SK-N-SH (cell line): ENCODE data around the gene GNG12. TPM values are rescaled to one million over a fixed set of nuclear protein-coding genes. Genes with fewer than 3 reads are reported as not detected.
A peak's percentile ranks its signal among the peaks of the same experiment; 100 is the strongest.

Experiments used
- CTCF ChIA-PET: fragments of 300-600, 350-600 bp; formaldehyde crosslinking; extraction: SDS; loops from one replicate; lab custom pipeline; 2021; lab: Yijun Ruan, JAX
- POLR2A ChIA-PET: fragments of 350-600 bp; sonication (Branson Sonifier 250); formaldehyde crosslinking; extraction: SDS; loops from one replicate; lab custom pipeline; 2020; ENCODE audit warnings: antibody characterized with exemption, inconsistent platforms; lab: Yijun Ruan, JAX
- DNase-seq: peaks from one replicate; pipeline ENCODE4 v3.0.0; 2012
- H2AFZ ChIP-seq: fragments of 200-600 bp; sonication (generic); 2 replicates; pipeline ENCODE4 v1.8.1; 2016; ENCODE audit warnings: antibody characterized with exemption, mild to moderate bottlenecking, low read depth
- H3F3A ChIP-seq: fragments of 200-600 bp; sonication (generic); replicated peaks from 2 replicates; pipeline ENCODE3; 2016; ENCODE audit warnings: antibody characterized with exemption, mild to moderate bottlenecking; ENCODE audit not compliant: insufficient read depth
- H3K27ac ChIP-seq, 2 experiments: fragments of 200-500 bp in 1 of 2; fragments of 200-600 bp in 1 of 2; sonication (Bioruptor generic) in 1 of 2; sonication (generic), shearing (Covaris generic) in 1 of 2; 2 replicates each; pipeline versions ENCODE4 v1.5.1 to v1.6.1; 2014 to 2016; ENCODE audit warnings: low read depth in 2 of 2, inconsistent platforms in 1 of 2, low read length in 1 of 2, mild to moderate bottlenecking in 1 of 2, mixed read lengths in 1 of 2
- H3K27me3 ChIP-seq: fragments of 200-600 bp; sonication (generic), shearing (Covaris generic); 2 replicates; pipeline ENCODE4 v1.6.1; 2016; ENCODE audit warnings: mixed run types; ENCODE audit not compliant: insufficient read depth
- H3K36me3 ChIP-seq, 2 experiments: fragments of 200-500 bp in 1 of 2; fragments of 200-600 bp in 1 of 2; sonication (Bioruptor generic) in 1 of 2; sonication (generic) in 1 of 2; replicated peaks in 1 of 2; 2 replicates each; pipeline versions ENCODE3 to v1.5.1; 2014 to 2016; ENCODE audit warnings: low read length in 1 of 2, mild to moderate bottlenecking in 1 of 2; ENCODE audit not compliant: insufficient read depth in 2 of 2, control insufficient read depth in 1 of 2
- H3K4me1 ChIP-seq, 2 experiments: fragments of 200-500 bp in 1 of 2; fragments of 200-600 bp in 1 of 2; sonication (Bioruptor generic) in 1 of 2; sonication (generic), shearing (Covaris generic) in 1 of 2; 2 replicates each; pipeline versions ENCODE4 v1.5.1 to v1.6.1; 2014 to 2016; ENCODE audit warnings: low read depth in 1 of 2, low read length in 1 of 2, mixed run types in 1 of 2; ENCODE audit not compliant: insufficient read depth in 2 of 2, control insufficient read depth in 1 of 2
- H3K4me2 ChIP-seq: fragments of 200-600 bp; sonication (generic), shearing (Covaris generic); 2 replicates; pipeline ENCODE4 v1.6.1; 2017; ENCODE audit warnings: mixed run types
- H3K4me3 ChIP-seq, 2 experiments: fragments of 200-500 bp in 1 of 2; fragments of 200-600 bp in 1 of 2; sonication (Bioruptor generic) in 1 of 2; sonication (generic), shearing (Covaris generic) in 1 of 2; 2 replicates each; pipeline versions ENCODE4 v1.5.1 to v1.8.1; 2014 to 2016; ENCODE audit warnings: low read depth in 2 of 2, inconsistent platforms in 1 of 2, low read length in 1 of 2, mild to moderate bottlenecking in 1 of 2, mixed read lengths in 1 of 2, moderate library complexity in 1 of 2
- H3K79me2 ChIP-seq: fragments of 200-600 bp; sonication (generic); 2 replicates; pipeline ENCODE4 v1.8.1; 2017; ENCODE audit warnings: mild to moderate bottlenecking; ENCODE audit not compliant: insufficient read depth
- H3K9ac ChIP-seq: fragments of 200-600 bp; sonication (generic); 2 replicates; pipeline ENCODE4 v1.6.1; 2017; ENCODE audit warnings: mixed run types
- H3K9me2 ChIP-seq: fragments of 200-600 bp; sonication (generic); 2 replicates; pipeline ENCODE4 v1.6.1; 2017; ENCODE audit warnings: mixed run types
- H3K9me3 ChIP-seq: fragments of 200-600 bp; sonication (generic); 2 replicates; pipeline ENCODE4 v1.6.1; 2017; ENCODE audit warnings: mixed run types, mild to moderate bottlenecking, moderate library complexity
- H4K20me1 ChIP-seq: fragments of 200-600 bp; sonication (generic); 2 replicates; pipeline ENCODE4 v1.6.1; 2017; ENCODE audit warnings: mild to moderate bottlenecking, mixed run types; ENCODE audit not compliant: insufficient read depth
- EZH2phosphoT487 ChIP-seq: fragments of 200-600 bp; sonication (generic); IDR thresholded peaks from 2 replicates; pipeline ENCODE4 v1.6.1; 2017; ENCODE audit warnings: low read depth, mixed run types, mild to moderate bottlenecking, antibody characterized with exemption, moderate library complexity, borderline replicate concordance
- FOSL2 ChIP-seq: IDR thresholded peaks from 2 replicates; pipeline ENCODE4 v1.4.0; 2012; ENCODE audit warnings: low read depth, mild to moderate bottlenecking, moderate library complexity, borderline replicate concordance
- FOXJ3 ChIP-seq: sonication (generic); formaldehyde crosslinking; IDR thresholded peaks from 2 replicates; pipeline ENCODE4 v1.5.1; 2020; ENCODE audit warnings: mild to moderate bottlenecking, missing genetic modification reagents
- JUND ChIP-seq: IDR thresholded peaks from 2 replicates; pipeline ENCODE4 v1.4.0; 2012
- MEF2A ChIP-seq: IDR thresholded peaks from 2 replicates; pipeline ENCODE4 v1.4.0; 2012; ENCODE audit warnings: low read depth, borderline replicate concordance
- NFIC ChIP-seq: IDR thresholded peaks from 2 replicates; pipeline ENCODE4 v1.4.0; 2012; ENCODE audit warnings: borderline replicate concordance
- PBX3 ChIP-seq: IDR thresholded peaks from 2 replicates; pipeline ENCODE4; 2012
- POLR2AphosphoS5 ChIP-seq: IDR thresholded peaks from 2 replicates; pipeline ENCODE4 v1.6.1; 2012; ENCODE audit warnings: low read depth, low read length
- RFX5 ChIP-seq: IDR thresholded peaks from 2 replicates; pipeline ENCODE4 v1.6.1; 2012; ENCODE audit warnings: mild to moderate bottlenecking, improper control_type of control experiment, low read length
- SIN3A ChIP-seq: IDR thresholded peaks from 2 replicates; pipeline ENCODE4 v1.6.1; 2012; ENCODE audit warnings: low read depth, mild to moderate bottlenecking, low read length, moderate library complexity, borderline replicate concordance
- USF1 ChIP-seq: IDR thresholded peaks from 2 replicates; pipeline ENCODE4 v1.4.0; 2012; ENCODE audit warnings: low read depth, borderline replicate concordance
- WGBS: methylation state at CpG from one replicate; pipeline ENCODE4 v1.1.6; 2017; ENCODE audit warnings: low lambda C conversion rate; 5-methylcytosine and 5-hydroxymethylcytosine counted together
- polyA plus RNA-seq, 3 experiments: library from polyadenylated mRNA; depleted of rRNA; stranded (reverse); fragments of >200 nt; gene quantifications; 2 replicates each; pipeline ENCODE4 v1.2.3, GENCODE V29; 2012
- TF ChIP-seq, protein P1 (sequence below): fragments of 150-350 bp; IDR thresholded peaks from 2 replicates; pipeline ENCODE4 v1.6.1; 2017; ENCODE audit warnings: antibody characterized with exemption, low read length, low read depth, borderline replicate concordance
- TF ChIP-seq, protein P2 (sequence below): fragments of 200-600 bp; sonication (generic); IDR thresholded peaks from 2 replicates; pipeline ENCODE4 v1.6.1; 2017; ENCODE audit warnings: antibody characterized with exemption, mild to moderate bottlenecking, moderate library complexity
- TF ChIP-seq, protein P3 (sequence below): IDR thresholded peaks from 2 replicates; pipeline ENCODE4 v1.6.1; 2012; ENCODE audit warnings: mild to moderate bottlenecking, low read depth, low read length, moderate library complexity
- TF ChIP-seq, protein P4 (sequence below): fragments of 150-350 bp; IDR thresholded peaks from 2 replicates; pipeline ENCODE4 v1.6.1; 2016; ENCODE audit warnings: mild to moderate bottlenecking, low read depth, low read length

Gene GNG12
- polyA plus RNA-seq, 1 of the 3 experiments (the other 2 are of a cell fraction) = 41.2 TPM

- TF ChIP-seq USF1 (no peak), NFIC (no peak), JUND (no peak), SIN3A (no peak), FOSL2 (no peak), MEF2A (no peak), FOXJ3 (no peak)
- TF ChIP-seq, protein P1, sequence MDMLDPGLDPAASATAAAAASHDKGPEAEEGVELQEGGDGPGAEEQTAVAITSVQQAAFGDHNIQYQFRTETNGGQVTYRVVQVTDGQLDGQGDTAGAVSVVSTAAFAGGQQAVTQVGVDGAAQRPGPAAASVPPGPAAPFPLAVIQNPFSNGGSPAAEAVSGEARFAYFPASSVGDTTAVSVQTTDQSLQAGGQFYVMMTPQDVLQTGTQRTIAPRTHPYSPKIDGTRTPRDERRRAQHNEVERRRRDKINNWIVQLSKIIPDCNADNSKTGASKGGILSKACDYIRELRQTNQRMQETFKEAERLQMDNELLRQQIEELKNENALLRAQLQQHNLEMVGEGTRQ = no peak
These were observed 55.8 kb downstream of the GNG12 start (continued) for GRCh38 chr1:67777440-67777839.

- no peaks in the 10 kb centered on the region for H3K9me3 ChIP-seq
- TF ChIP-seq, protein P2, sequence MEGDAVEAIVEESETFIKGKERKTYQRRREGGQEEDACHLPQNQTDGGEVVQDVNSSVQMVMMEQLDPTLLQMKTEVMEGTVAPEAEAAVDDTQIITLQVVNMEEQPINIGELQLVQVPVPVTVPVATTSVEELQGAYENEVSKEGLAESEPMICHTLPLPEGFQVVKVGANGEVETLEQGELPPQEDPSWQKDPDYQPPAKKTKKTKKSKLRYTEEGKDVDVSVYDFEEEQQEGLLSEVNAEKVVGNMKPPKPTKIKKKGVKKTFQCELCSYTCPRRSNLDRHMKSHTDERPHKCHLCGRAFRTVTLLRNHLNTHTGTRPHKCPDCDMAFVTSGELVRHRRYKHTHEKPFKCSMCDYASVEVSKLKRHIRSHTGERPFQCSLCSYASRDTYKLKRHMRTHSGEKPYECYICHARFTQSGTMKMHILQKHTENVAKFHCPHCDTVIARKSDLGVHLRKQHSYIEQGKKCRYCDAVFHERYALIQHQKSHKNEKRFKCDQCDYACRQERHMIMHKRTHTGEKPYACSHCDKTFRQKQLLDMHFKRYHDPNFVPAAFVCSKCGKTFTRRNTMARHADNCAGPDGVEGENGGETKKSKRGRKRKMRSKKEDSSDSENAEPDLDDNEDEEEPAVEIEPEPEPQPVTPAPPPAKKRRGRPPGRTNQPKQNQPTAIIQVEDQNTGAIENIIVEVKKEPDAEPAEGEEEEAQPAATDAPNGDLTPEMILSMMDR = no peak
- H3K9ac ChIP-seq = no peak overlapping the region
- no peak overlapping the region for H2AFZ ChIP-seq
- ChIA-PET CTCF (interaction anchor here (1.3 to 2.2 kb wide), 3 partner anchors 11 to 244 kb away, joined by 5 to 11 read pairs (median 10); no protein-coding TSS in a partner anchor), POLR2A (no interaction called here)
- no peak overlapping the region for H3K27ac ChIP-seq
- no peaks in the 10 kb centered on the region for H3K9me2 ChIP-seq
- H3K36me3 ChIP-seq = peaks cover 15 to 18% of the 10 kb centered on the region in 2 experiments
- H3K4me2 ChIP-seq = no peak overlapping the region
- DNase-seq = no peak
- H3K4me1 ChIP-seq = peaks cover 2 to 3% of the 10 kb centered on the region in 2 experiments; a peak in 2 of 4 replicates
- H3K27me3 ChIP-seq = no peaks in the 10 kb centered on the region
- peaks cover 20% of the 10 kb centered on the region for H3F3A ChIP-seq
- no peak overlapping the region for H3K4me3 ChIP-seq
- H4K20me1 ChIP-seq = peaks cover 17% of the 10 kb centered on the region
- H3K79me2 ChIP-seq = peaks cover 85% of the 10 kb centered on the region
These were observed 56.3 kb downstream of the GNG12 start for GRCh38 chr1:67777016-67777415.

DNA sequence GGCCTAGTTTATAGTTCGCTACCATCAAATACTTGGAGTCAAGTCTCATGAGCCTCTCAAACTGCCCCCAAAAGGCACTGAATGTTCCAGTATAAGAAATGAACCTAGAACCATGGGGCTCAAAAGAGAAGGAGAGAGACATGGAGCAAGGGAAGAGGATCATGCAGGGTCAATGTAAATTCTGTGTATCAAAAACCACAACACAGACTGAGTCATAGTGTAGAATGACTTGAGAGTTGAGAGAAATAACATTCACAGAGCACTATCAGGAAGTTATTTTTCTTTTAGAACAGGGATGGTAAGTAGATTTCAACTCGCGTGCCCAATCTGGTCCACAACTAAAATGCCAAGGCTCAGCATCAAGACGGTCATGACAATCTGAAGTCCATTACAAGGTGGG is 59.8 kb downstream of the GNG12 start:
- Histone ChIP-seq H3K4me1 (peaks cover 0 to 14% of the 10 kb centered on the region in 2 experiments; a peak in 2 of 4 replicates), H2AFZ (no peak overlapping the region), H3K9me3 (no peaks in the 10 kb centered on the region), H3F3A (peaks cover 30% of the 10 kb centered on the region), H3K4me3 (no peak overlapping the region), H3K9ac (no peak overlapping the region), H3K27me3 (no peaks in the 10 kb centered on the region), H3K79me2 (peaks cover 75% of the 10 kb centered on the region), H3K36me3 (peaks cover 15 to 21% of the 10 kb centered on the region in 2 experiments), H3K27ac (peak overlapping the region in 1 of 2 experiments; percentile 2; a peak in 1 of 4 replicates), H3K4me2 (no peak overlapping the region), H3K9me2 (no peaks in the 10 kb centered on the region), H4K20me1 (peaks cover 17% of the 10 kb centered on the region)
- ChIA-PET POLR2A (no interaction called here), CTCF (interaction anchor here (1.5 kb wide), 1 partner anchor 13 kb away, joined by 7 read pairs; no protein-coding TSS in a partner anchor)
- TF ChIP-seq EZH2phosphoT487 (no peak), PBX3 (no peak), RFX5 (no peak), POLR2AphosphoS5 (no peak)
- TF ChIP-seq, protein P3, sequence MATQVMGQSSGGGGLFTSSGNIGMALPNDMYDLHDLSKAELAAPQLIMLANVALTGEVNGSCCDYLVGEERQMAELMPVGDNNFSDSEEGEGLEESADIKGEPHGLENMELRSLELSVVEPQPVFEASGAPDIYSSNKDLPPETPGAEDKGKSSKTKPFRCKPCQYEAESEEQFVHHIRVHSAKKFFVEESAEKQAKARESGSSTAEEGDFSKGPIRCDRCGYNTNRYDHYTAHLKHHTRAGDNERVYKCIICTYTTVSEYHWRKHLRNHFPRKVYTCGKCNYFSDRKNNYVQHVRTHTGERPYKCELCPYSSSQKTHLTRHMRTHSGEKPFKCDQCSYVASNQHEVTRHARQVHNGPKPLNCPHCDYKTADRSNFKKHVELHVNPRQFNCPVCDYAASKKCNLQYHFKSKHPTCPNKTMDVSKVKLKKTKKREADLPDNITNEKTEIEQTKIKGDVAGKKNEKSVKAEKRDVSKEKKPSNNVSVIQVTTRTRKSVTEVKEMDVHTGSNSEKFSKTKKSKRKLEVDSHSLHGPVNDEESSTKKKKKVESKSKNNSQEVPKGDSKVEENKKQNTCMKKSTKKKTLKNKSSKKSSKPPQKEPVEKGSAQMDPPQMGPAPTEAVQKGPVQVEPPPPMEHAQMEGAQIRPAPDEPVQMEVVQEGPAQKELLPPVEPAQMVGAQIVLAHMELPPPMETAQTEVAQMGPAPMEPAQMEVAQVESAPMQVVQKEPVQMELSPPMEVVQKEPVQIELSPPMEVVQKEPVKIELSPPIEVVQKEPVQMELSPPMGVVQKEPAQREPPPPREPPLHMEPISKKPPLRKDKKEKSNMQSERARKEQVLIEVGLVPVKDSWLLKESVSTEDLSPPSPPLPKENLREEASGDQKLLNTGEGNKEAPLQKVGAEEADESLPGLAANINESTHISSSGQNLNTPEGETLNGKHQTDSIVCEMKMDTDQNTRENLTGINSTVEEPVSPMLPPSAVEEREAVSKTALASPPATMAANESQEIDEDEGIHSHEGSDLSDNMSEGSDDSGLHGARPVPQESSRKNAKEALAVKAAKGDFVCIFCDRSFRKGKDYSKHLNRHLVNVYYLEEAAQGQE = no peak
- TF ChIP-seq, protein P4, sequence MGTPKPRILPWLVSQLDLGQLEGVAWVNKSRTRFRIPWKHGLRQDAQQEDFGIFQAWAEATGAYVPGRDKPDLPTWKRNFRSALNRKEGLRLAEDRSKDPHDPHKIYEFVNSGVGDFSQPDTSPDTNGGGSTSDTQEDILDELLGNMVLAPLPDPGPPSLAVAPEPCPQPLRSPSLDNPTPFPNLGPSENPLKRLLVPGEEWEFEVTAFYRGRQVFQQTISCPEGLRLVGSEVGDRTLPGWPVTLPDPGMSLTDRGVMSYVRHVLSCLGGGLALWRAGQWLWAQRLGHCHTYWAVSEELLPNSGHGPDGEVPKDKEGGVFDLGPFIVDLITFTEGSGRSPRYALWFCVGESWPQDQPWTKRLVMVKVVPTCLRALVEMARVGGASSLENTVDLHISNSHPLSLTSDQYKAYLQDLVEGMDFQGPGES = no peak
- DNase-seq = no peak
- WGBS = 95% methylated on average over 4 of the region's 4 CpGs
